Erythroblast (primary cell): ENCODE data around the gene CRBN.

Source experiments
- DNase-seq, 2 experiments: peaks; one replicate each; lab custom pipeline; 2025; lab: John Stamatoyannopoulos, UW
- GATA1 ChIP-seq: IDR thresholded peaks from 2 replicates; pipeline ENCODE4 v1.6.1; 2011; ENCODE audit warnings: low read depth, mild to moderate bottlenecking, control low read depth, low read length, moderate library complexity
- POLR2A ChIP-seq: IDR thresholded peaks from 2 replicates; pipeline ENCODE4 v1.6.1; 2011; ENCODE audit warnings: mild to moderate bottlenecking, low read length

CRBN gene

GRCh38 chr3:3189961-3190360 lies 10.5 kb upstream of the CRBN start:
- TF ChIP-seq POLR2A (no peak), GATA1 (no peak)
- DNase-seq = no peak

GRCh38 chr3:3189102-3189727 lies 9.7 kb upstream of the CRBN start:
- TF ChIP-seq POLR2A (no peak), GATA1 (no peak)
- DNase-seq = no peak

- DNase-seq = no peak
- no peak for TF ChIP-seq GATA1
Measured at GRCh38 chr3:3184876-3185275, 5.4 kb upstream of the CRBN start.

GRCh38 chr3:3180456-3180855 lies 965 bp upstream of the CRBN start:
- TF ChIP-seq GATA1 = no peak
- TF ChIP-seq POLR2A = no peak
- DNase-seq = no peak

- peak; percentile 64 to 70 for DNase-seq
- no peak for TF ChIP-seq POLR2A
- no peak for TF ChIP-seq GATA1
Measured at GRCh38 chr3:3178498-3179328, 778 bp downstream of the CRBN start.

GRCh38 chr3:3177861-3178497 lies 1.5 kb downstream of the CRBN start:
- DNase-seq = peak; percentile 21 to 27
- TF ChIP-seq GATA1 (no peak), POLR2A (no peak)

GRCh38 chr3:3172627-3173026 lies 6.9 kb downstream of the CRBN start:
- TF ChIP-seq POLR2A = no peak
- no peak for TF ChIP-seq GATA1
- DNase-seq = peak; percentile 6 to 19

GRCh38 chr3:3170998-3171397 lies 8.5 kb downstream of the CRBN start:
- DNase-seq = peak; percentile 41 to 65
- no peak for TF ChIP-seq GATA1
- no peak for TF ChIP-seq POLR2A

- DNase-seq = no peak
- TF ChIP-seq GATA1 = no peak
- no peak for TF ChIP-seq POLR2A
Measured at GRCh38 chr3:3165650-3166049, 13.8 kb downstream of the CRBN start.

- DNase-seq = no peak
- TF ChIP-seq POLR2A (no peak), GATA1 (no peak)
Measured at GRCh38 chr3:3165241-3165640, 14.2 kb downstream of the CRBN start.

GRCh38 chr3:3160826-3161225 lies 18.7 kb downstream of the CRBN start:
- no peak for DNase-seq
- TF ChIP-seq GATA1 (no peak), POLR2A (no peak)

GRCh38 chr3:3157484-3157883 lies 22.0 kb downstream of the CRBN start:
- no peak for DNase-seq
- TF ChIP-seq POLR2A (no peak), GATA1 (no peak)

GRCh38 chr3:3154879-3155610 lies 24.4 kb downstream of the CRBN start:
- DNase-seq = no peak
- no peak for TF ChIP-seq GATA1
- TF ChIP-seq POLR2A = no peak

- TF ChIP-seq POLR2A = no peak
Measured at GRCh38 chr3:3151513-3151912, 28.0 kb downstream of the CRBN start.

More at GRCh38 chr3:3151513-3151912, 28.0 kb downstream of the CRBN start:
- DNase-seq = no peak
